HEK293T (cell line): Measurements from ENCODE around the gene BFSP2.
"Not testable (repeated sequence)": the region's sequence is repeated elsewhere in the genome, so short reads cannot be mapped to it uniquely, and the experiment has no call there.

Source experiments
- CTCF ChIA-PET: fragments of 350-600 bp; formaldehyde crosslinking; extraction: SDS; loops from one replicate; lab custom pipeline; 2021; ENCODE audit warnings: antibody characterized with exemption, inconsistent platforms; lab: Yijun Ruan, JAX
- POLR2A ChIA-PET: fragments of 350-600 bp; formaldehyde crosslinking; extraction: SDS; loops from one replicate; lab custom pipeline; 2020; ENCODE audit warnings: antibody characterized with exemption, inconsistent platforms; lab: Yijun Ruan, JAX
- DNase-seq: peaks from one replicate; pipeline ENCODE4 v3.0.0; 2012; ENCODE audit warnings: mixed read lengths; ENCODE audit errors: extremely low spot score
- ARNT ChIP-seq: fragments of 450-650 bp; IDR thresholded peaks from 2 replicates; pipeline ENCODE4 v1.6.1; 2017; ENCODE audit warnings: mild to moderate bottlenecking
- BHLHE40 ChIP-seq: fragments of 450-650 bp; IDR thresholded peaks from 2 replicates; pipeline ENCODE4 v1.6.1; 2016; ENCODE audit warnings: mild to moderate bottlenecking, moderate library complexity, borderline replicate concordance
- CTBP1 ChIP-seq: fragments of 450-650 bp; IDR thresholded peaks from 2 replicates; pipeline ENCODE4 v1.6.1; 2016; ENCODE audit warnings: borderline replicate concordance
- ELF4 ChIP-seq: fragments of 450-650 bp; IDR thresholded peaks from 2 replicates; pipeline ENCODE4 v1.6.1; 2017; ENCODE audit warnings: antibody characterized with exemption
- FOXA1 ChIP-seq: fragments of 450-650 bp; IDR thresholded peaks from 2 replicates; pipeline ENCODE4 v1.6.1; 2016; ENCODE audit warnings: mild to moderate bottlenecking
- FOXK2 ChIP-seq: fragments of 450-650 bp; IDR thresholded peaks from 2 replicates; pipeline ENCODE4 v1.6.1; 2016; ENCODE audit warnings: mild to moderate bottlenecking
- FOXM1 ChIP-seq: fragments of 450-650 bp; IDR thresholded peaks from 2 replicates; pipeline ENCODE4 v1.6.1; 2017; ENCODE audit warnings: mild to moderate bottlenecking, borderline replicate concordance
- HDGF ChIP-seq: fragments of 450-650 bp; IDR thresholded peaks from 2 replicates; pipeline ENCODE4 v1.6.1; 2017; ENCODE audit warnings: antibody characterized with exemption, borderline replicate concordance
- L3MBTL2 ChIP-seq: fragments of 450-650 bp; conservative IDR thresholded peaks from 2 replicates; pipeline ENCODE4 v1.6.1; 2016; ENCODE audit warnings: mild to moderate bottlenecking
- LEF1 ChIP-seq: fragments of 450-650 bp; IDR thresholded peaks from 2 replicates; pipeline ENCODE4 v1.6.1; 2017; ENCODE audit warnings: mild to moderate bottlenecking, borderline replicate concordance
- NFRKB ChIP-seq: fragments of 450-650 bp; IDR thresholded peaks from 2 replicates; pipeline ENCODE4 v1.6.1; 2016; ENCODE audit warnings: mild to moderate bottlenecking, moderate library complexity
- SP1 ChIP-seq: fragments of 450-650 bp; IDR thresholded peaks from 2 replicates; pipeline ENCODE4 v1.6.1; 2017
- SUZ12 ChIP-seq: fragments of 450-650 bp; IDR thresholded peaks from 2 replicates; pipeline ENCODE4 v1.6.1; 2016; ENCODE audit warnings: mild to moderate bottlenecking
- TARDBP ChIP-seq: fragments of 450-650 bp; IDR thresholded peaks from 2 replicates; pipeline ENCODE4 v1.6.1; 2016
- ZNF384 ChIP-seq: fragments of 450-650 bp; IDR thresholded peaks from 2 replicates; pipeline ENCODE4 v1.6.1; 2016
- TF ChIP-seq, protein P1 (sequence below): fragments of 450-650 bp; IDR thresholded peaks from 2 replicates; pipeline ENCODE4 v1.6.1; 2016

BFSP2 gene

DNA sequence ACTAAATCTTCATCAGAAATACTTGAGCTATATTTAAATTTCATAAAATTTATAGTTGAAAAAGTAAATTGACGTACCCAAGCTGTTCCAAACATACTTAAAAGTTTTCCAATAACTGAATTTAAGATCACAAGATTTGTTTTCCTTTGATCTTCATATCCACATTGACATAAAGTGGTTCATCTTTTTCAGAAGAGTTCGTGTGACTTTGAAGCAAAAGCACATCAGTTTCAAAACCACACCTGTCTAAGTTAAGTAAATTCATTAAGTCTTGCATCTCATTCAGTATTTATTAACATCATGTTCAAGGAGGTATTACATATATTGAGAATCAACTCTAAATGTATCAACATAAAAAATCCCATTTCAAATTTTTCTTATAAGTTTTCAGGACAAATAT lies 79.5 kb downstream of the BFSP2 start:
- CTCF ChIA-PET: interaction anchor here (1.0 kb wide), 1 partner anchor 22 kb away, joined by 3 read pairs; no protein-coding TSS in a partner anchor
- TF ChIP-seq LEF1: no peak
- TF ChIP-seq SUZ12: no peak
- TF ChIP-seq NFRKB: no peak
- no peak for TF ChIP-seq L3MBTL2
- no peak for TF ChIP-seq CTBP1
- TF ChIP-seq FOXM1: no peak
- no peak for TF ChIP-seq TARDBP
- TF ChIP-seq ZNF384: no peak
- TF ChIP-seq HDGF: no peak
- no peak for TF ChIP-seq ARNT
- no peak for TF ChIP-seq ELF4
- no peak for TF ChIP-seq BHLHE40
- no peak for TF ChIP-seq FOXA1
- TF ChIP-seq, protein P1, sequence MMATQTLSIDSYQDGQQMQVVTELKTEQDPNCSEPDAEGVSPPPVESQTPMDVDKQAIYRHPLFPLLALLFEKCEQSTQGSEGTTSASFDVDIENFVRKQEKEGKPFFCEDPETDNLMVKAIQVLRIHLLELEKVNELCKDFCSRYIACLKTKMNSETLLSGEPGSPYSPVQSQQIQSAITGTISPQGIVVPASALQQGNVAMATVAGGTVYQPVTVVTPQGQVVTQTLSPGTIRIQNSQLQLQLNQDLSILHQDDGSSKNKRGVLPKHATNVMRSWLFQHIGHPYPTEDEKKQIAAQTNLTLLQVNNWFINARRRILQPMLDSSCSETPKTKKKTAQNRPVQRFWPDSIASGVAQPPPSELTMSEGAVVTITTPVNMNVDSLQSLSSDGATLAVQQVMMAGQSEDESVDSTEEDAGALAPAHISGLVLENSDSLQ: no peak
- TF ChIP-seq SP1: no peak
- POLR2A ChIA-PET: interaction anchor here (0.6 kb wide), 1 partner anchor 13 kb away, joined by 3 read pairs; no protein-coding TSS in a partner anchor
- DNase-seq: no peak

DNA sequence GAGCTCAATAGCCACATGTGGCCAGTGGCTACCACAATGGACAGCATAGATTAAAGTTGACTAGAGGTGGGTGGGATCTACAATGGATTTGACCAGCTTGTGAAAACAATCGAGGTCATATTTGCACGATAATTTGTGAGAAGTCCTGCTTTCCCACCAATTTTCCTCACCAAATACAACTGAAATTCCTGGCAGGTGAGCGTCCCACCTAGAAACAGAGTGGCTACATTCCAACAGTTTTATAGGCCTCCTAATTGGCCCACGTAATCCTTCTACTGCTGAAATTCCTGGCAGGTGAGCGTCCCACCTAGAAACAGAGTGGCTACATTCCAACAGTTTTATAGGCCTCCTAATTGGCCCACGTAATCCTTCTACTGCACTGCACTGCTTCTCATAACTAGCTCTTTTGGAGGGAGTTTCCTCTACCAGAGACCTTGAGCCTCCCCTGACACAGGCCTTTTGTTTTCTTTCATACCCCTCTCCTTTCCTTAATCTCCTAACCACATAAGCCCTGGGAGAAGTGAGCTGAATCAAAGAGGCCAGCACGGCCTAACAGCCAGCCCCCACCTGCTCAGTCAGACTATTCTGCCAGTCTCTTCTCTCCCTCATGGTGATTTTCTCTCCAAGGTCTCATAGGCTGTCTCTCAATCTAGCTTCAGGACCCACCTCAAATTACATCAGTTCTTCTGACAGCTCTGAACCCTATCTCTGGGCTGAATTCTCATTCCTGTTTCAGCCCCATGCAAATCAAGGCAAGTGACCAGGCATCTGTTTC lies 80.2 kb downstream of the BFSP2 start:
- ChIA-PET POLR2A (interaction anchor here (0.6 to 1.2 kb wide), 2 partner anchors 13 to 94 kb away, joined by 3 read pairs; partner anchors contain the start of gene CDV3), CTCF (interaction anchor here (1.0 kb wide), 1 partner anchor 22 kb away, joined by 3 read pairs; no protein-coding TSS in a partner anchor)
- TF ChIP-seq CTBP1 (no peak), SUZ12 (no peak), ZNF384 (no peak), TARDBP (no peak), BHLHE40 (no peak), ARNT (no peak), FOXA1 (no peak), L3MBTL2 (no peak)
- no peak for DNase-seq

DNA sequence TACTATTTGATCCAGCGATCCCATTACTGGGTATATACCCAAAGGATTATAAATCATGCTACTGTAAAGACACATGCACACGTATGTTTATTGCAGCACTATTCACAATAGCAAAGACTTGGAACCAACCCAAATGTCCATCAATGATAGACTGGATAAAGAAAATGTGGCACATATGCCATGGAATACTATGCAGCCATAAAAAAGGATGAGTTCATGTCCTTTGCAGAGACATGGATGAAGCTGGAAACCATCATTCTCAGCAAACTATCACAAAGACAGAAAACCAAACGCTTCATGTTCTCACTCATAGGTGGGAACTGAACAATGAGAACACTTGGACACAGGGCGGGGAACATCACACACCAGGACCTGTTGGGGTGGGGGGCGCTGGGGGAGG lies 82.6 kb downstream of the BFSP2 start:
- DNase-seq, POLR2A ChIA-PET, CTCF ChIA-PET: not testable (repeated sequence)

DNA sequence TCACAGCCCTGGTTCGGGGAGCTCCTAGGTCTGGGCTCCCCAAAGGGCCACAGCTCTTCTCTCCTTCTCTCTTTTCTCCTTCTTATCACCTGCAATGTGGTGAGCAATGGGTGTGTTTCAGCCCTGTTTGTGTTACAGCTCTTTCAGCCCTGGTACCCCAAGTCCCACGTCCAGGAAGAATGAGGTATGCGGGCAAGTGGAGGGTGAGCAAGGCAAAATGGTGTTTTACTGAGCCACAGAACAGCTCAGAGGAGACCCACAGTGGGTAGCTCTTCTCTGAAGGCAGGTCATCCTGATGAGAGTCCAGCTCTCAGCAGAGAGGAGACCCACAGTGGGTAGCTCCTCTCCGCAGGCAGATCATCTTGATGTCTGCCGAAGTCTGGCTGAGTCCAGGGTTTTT lies 86.8 kb downstream of the BFSP2 start:
- ChIA-PET CTCF (no interaction called here), POLR2A (no interaction called here)
- TF ChIP-seq ELF4 (no peak), FOXA1 (no peak), SP1 (no peak), CTBP1 (no peak), BHLHE40 (no peak), NFRKB (no peak), ARNT (no peak), SUZ12 (no peak), ZNF384 (no peak), FOXM1 (no peak), TARDBP (no peak), L3MBTL2 (no peak), LEF1 (no peak), HDGF (no peak), FOXK2 (no peak)
- TF ChIP-seq, protein P1: no peak
- no peak for DNase-seq

DNA sequence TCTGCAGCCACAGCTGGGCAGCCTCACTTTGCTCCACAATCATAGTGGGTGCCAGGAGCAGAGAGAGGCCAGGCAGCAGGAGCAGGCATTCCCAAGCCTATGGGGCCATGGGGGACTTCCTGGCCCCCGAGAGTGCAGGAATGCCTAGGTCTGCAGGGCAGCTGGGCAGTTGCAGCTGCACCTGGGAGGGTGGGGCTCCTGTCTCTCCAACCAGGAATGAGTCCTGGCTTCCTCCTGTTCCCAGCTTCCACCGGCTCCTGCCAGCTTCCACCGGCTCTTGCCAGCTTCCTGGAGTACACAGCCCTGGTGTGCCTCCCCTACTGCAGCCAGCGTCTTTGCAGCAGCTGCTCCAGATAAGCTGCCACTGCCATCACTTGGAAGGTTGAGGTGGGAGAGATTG lies 87.3 kb downstream of the BFSP2 start:
- TF ChIP-seq FOXA1: no peak
- no peak for TF ChIP-seq SUZ12
- TF ChIP-seq CTBP1: no peak
- TF ChIP-seq SP1: no peak
- TF ChIP-seq NFRKB: no peak
- TF ChIP-seq L3MBTL2: no peak
- no peak for TF ChIP-seq ZNF384
- TF ChIP-seq ELF4: no peak
- no peak for TF ChIP-seq ARNT
- no peak for TF ChIP-seq BHLHE40
- no peak for TF ChIP-seq LEF1
- no peak for TF ChIP-seq FOXK2
- no peak for TF ChIP-seq HDGF
- ChIA-PET POLR2A (no interaction called here), CTCF (no interaction called here)
- DNase-seq: no peak

DNA sequence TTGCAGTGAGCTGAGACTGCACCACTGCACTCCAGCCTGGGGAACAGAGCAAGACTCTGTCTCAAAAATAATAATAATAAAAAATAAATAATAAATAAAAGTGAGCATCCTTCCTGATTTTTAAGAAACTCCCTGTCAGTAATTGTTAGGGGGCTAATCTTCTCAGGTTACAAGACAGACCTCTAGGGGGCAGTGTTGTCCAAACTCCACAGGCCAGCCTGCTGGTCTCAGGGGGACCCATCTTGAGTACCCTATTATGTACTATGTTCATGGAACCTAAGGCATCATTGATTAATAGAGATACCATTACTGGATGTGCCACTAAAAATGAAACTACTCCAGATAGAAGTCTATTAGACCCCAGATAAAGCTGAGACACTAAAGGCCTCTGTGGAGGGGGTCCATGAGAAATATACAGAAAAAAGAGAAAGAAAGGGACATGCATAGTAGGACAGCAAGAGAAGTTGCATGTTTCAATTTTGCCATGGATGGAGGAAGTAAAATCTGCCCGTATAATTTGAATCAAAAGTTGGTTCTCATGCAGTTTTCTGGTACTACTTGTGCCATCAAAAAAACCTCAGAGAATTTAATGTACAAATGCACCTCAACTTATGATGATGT lies 88.2 kb downstream of the BFSP2 start:
- CTCF ChIA-PET: interaction anchor here (0.9 to 1.5 kb wide), 3 partner anchors 13 to 29 kb away, joined by 3 to 5 read pairs (median 4); no protein-coding TSS in a partner anchor
- POLR2A ChIA-PET: no interaction called here
- DNase-seq: no peak

More for the DNA sequence above, 88.2 kb downstream of the BFSP2 start:
- no peak for TF ChIP-seq NFRKB
- TF ChIP-seq, protein P1: no peak
- TF ChIP-seq ELF4: no peak
- TF ChIP-seq SUZ12: no peak
- no peak for TF ChIP-seq L3MBTL2
